Mesendoderm (in vitro differentiated cells): ENCODE measurements around the gene EPB42.

Experiments used
- DNase-seq: peaks from one replicate; pipeline ENCODE4 v3.0.0; 2013
- H2AK5ac ChIP-seq: 2 replicates; pipeline ENCODE4 v1.6.1; 2013; ENCODE audit warnings: low read length, inconsistent platforms
- H2BK120ac ChIP-seq: 2 replicates; pipeline ENCODE4 v1.6.1; 2013; ENCODE audit warnings: low read depth, mild to moderate bottlenecking, low read length, moderate library complexity, mixed read lengths
- H2BK15ac ChIP-seq: replicated peaks from 2 replicates; pipeline ENCODE4 v1.6.1; 2013; ENCODE audit warnings: low read depth, mild to moderate bottlenecking, moderate library complexity
- H2BK5ac ChIP-seq: 2 replicates; pipeline ENCODE4 v1.6.1; 2013; ENCODE audit warnings: low read length, inconsistent platforms
- H3K18ac ChIP-seq: 2 replicates; pipeline ENCODE4 v1.6.1; 2013; ENCODE audit warnings: mild to moderate bottlenecking, low read length, mixed read lengths
- H3K23ac ChIP-seq: one replicate; pipeline ENCODE4 v1.6.1; 2013; ENCODE audit warnings: low read length
- H3K27ac ChIP-seq: 2 replicates; pipeline ENCODE4 v1.5.1; 2013; ENCODE audit warnings: low read depth, mild to moderate bottlenecking, inconsistent platforms, low read length, moderate library complexity
- H3K27me3 ChIP-seq: 2 replicates; pipeline ENCODE4 v1.6.1; 2013; ENCODE audit warnings: low read length, control low read depth, mild to moderate bottlenecking, inconsistent platforms; ENCODE audit not compliant: insufficient read depth, poor library complexity
- H3K36me3 ChIP-seq: 2 replicates; pipeline ENCODE4 v1.6.1; 2013; ENCODE audit warnings: low read length, inconsistent platforms; ENCODE audit not compliant: control insufficient read depth, insufficient read depth
- H3K4ac ChIP-seq: one replicate; pipeline ENCODE4 v1.6.1; 2013; ENCODE audit warnings: low read depth, mild to moderate bottlenecking, low read length, moderate library complexity
- H3K4me1 ChIP-seq: 2 replicates; pipeline ENCODE4 v1.6.1; 2013; ENCODE audit warnings: low read depth, low read length, inconsistent platforms; ENCODE audit not compliant: control insufficient read depth
- H3K4me2 ChIP-seq: 2 replicates; pipeline ENCODE4 v1.6.1; 2013; ENCODE audit warnings: low read length
- H3K4me3 ChIP-seq: 2 replicates; pipeline ENCODE4 v1.5.1; 2013; ENCODE audit warnings: mild to moderate bottlenecking, low read length
- H3K56ac ChIP-seq: one replicate; pipeline ENCODE4 v1.6.1; 2013; ENCODE audit warnings: low read length
- H3K79me1 ChIP-seq: 2 replicates; pipeline ENCODE4 v1.6.1; 2013; ENCODE audit warnings: low read length, inconsistent platforms
- H3K79me2 ChIP-seq: 2 replicates; pipeline ENCODE4 v1.6.1; 2013; ENCODE audit warnings: mild to moderate bottlenecking, low read length; ENCODE audit not compliant: control insufficient read depth, insufficient read depth
- H3K9ac ChIP-seq: 2 replicates; pipeline ENCODE4 v1.6.1; 2013; ENCODE audit warnings: low read length, inconsistent platforms
- H4K5ac ChIP-seq: one replicate; pipeline ENCODE4 v1.6.1; 2013; ENCODE audit warnings: low read length
- H4K8ac ChIP-seq: one replicate; pipeline ENCODE4 v1.6.1; 2013; ENCODE audit warnings: low read depth, mild to moderate bottlenecking, control low read depth, low read length, moderate library complexity
- WGBS: extraction: QIAGEN DNeasy Blood & Tissue Kit; methylation state at CpG from one replicate; pipeline ENCODE4 v1.1.7; 2013; ENCODE audit warnings: low lambda C conversion rate, missing lambda C conversion rate; ENCODE audit not compliant: insufficient coverage; ENCODE audit errors: extremely low coverage; 5-methylcytosine and 5-hydroxymethylcytosine counted together

Gene EPB42

GRCh38 chr15:43214169-43214568, 6.6 kb downstream of the EPB42 start:
- no CpG with 5 or more reads among the region's 8 CpGs for WGBS
- no peak for DNase-seq
- no peaks in the 10 kb centered on the region for H3K79me1 ChIP-seq
- peaks cover 2% of the 10 kb centered on the region for H3K4me1 ChIP-seq
- no peak overlapping the region for H3K23ac ChIP-seq
- no peak overlapping the region for H2AK5ac ChIP-seq
- no peak overlapping the region for H3K27ac ChIP-seq
- no peak overlapping the region for H2BK15ac ChIP-seq
- no peaks in the 10 kb centered on the region for H3K79me2 ChIP-seq
- no peak overlapping the region for H3K4ac ChIP-seq
- no peak overlapping the region for H2BK120ac ChIP-seq
- no peak overlapping the region for H3K4me3 ChIP-seq
- H4K8ac ChIP-seq: no peak overlapping the region
- H3K4me2 ChIP-seq: no peak overlapping the region
- no peak overlapping the region for H3K18ac ChIP-seq
- H3K9ac ChIP-seq: no peak overlapping the region
- H3K27me3 ChIP-seq: no peaks in the 10 kb centered on the region
- no peaks in the 10 kb centered on the region for H3K36me3 ChIP-seq
- no peak overlapping the region for H2BK5ac ChIP-seq
- H4K5ac ChIP-seq: no peak overlapping the region
- no peak overlapping the region for H3K56ac ChIP-seq

GRCh38 chr15:43213466-43213865, 7.4 kb downstream of the EPB42 start:
- DNase-seq: no peak
- Histone ChIP-seq H4K8ac (no peak overlapping the region), H3K27me3 (no peaks in the 10 kb centered on the region), H3K4ac (no peak overlapping the region), H2BK5ac (no peak overlapping the region), H3K23ac (no peak overlapping the region), H3K79me1 (no peaks in the 10 kb centered on the region), H3K36me3 (no peaks in the 10 kb centered on the region), H3K18ac (no peak overlapping the region), H3K27ac (no peak overlapping the region), H2BK15ac (no peak overlapping the region), H3K56ac (no peak overlapping the region), H2BK120ac (no peak overlapping the region), H3K79me2 (no peaks in the 10 kb centered on the region), H3K4me1 (no peaks in the 10 kb centered on the region), H4K5ac (no peak overlapping the region), H3K4me2 (no peak overlapping the region), H3K9ac (no peak overlapping the region), H3K4me3 (no peak overlapping the region), H2AK5ac (no peak overlapping the region)
- WGBS: no CpG with 5 or more reads among the region's 5 CpGs

GRCh38 chr15:43212951-43213350, 7.9 kb downstream of the EPB42 start:
- no peaks in the 10 kb centered on the region for H3K4me1 ChIP-seq

GRCh38 chr15:43212299-43212698, 8.5 kb downstream of the EPB42 start:
- H4K5ac ChIP-seq: no peak overlapping the region
- no peak for DNase-seq
- H2AK5ac ChIP-seq: no peak overlapping the region
- no peak overlapping the region for H3K18ac ChIP-seq
- no peaks in the 10 kb centered on the region for H3K36me3 ChIP-seq
- H3K9ac ChIP-seq: no peak overlapping the region
- H3K4me2 ChIP-seq: no peak overlapping the region
- no CpG with 5 or more reads among the region's 8 CpGs for WGBS
- H3K4me1 ChIP-seq: no peaks in the 10 kb centered on the region
- no peak overlapping the region for H2BK120ac ChIP-seq
- no peak overlapping the region for H2BK5ac ChIP-seq
- no peak overlapping the region for H3K4me3 ChIP-seq
- no peak overlapping the region for H3K23ac ChIP-seq
- H3K27me3 ChIP-seq: no peaks in the 10 kb centered on the region
- no peaks in the 10 kb centered on the region for H3K79me2 ChIP-seq
- H3K79me1 ChIP-seq: no peaks in the 10 kb centered on the region
- no peak overlapping the region for H2BK15ac ChIP-seq
- no peak overlapping the region for H3K27ac ChIP-seq
- H4K8ac ChIP-seq: no peak overlapping the region
- no peak overlapping the region for H3K4ac ChIP-seq
- H3K56ac ChIP-seq: no peak overlapping the region

More at GRCh38 chr15:43212951-43213350, 7.9 kb downstream of the EPB42 start:
- Histone ChIP-seq H4K8ac (no peak overlapping the region), H3K27me3 (no peaks in the 10 kb centered on the region), H4K5ac (no peak overlapping the region), H3K9ac (no peak overlapping the region), H3K23ac (no peak overlapping the region), H2AK5ac (no peak overlapping the region), H3K18ac (no peak overlapping the region), H3K4me2 (no peak overlapping the region), H3K79me2 (no peaks in the 10 kb centered on the region), H3K79me1 (no peaks in the 10 kb centered on the region), H3K56ac (no peak overlapping the region), H2BK120ac (no peak overlapping the region), H3K4ac (no peak overlapping the region), H3K27ac (no peak overlapping the region), H2BK5ac (no peak overlapping the region), H3K36me3 (no peaks in the 10 kb centered on the region), H3K4me3 (no peak overlapping the region), H2BK15ac (no peak overlapping the region)
- no peak for DNase-seq

GRCh38 chr15:43211224-43211735, 9.5 kb downstream of the EPB42 start:
- Histone ChIP-seq H3K79me2 (no peaks in the 10 kb centered on the region), H4K5ac (no peak overlapping the region), H3K23ac (no peak overlapping the region), H3K79me1 (no peaks in the 10 kb centered on the region), H3K9ac (no peak overlapping the region), H3K4ac (no peak overlapping the region), H3K36me3 (no peaks in the 10 kb centered on the region), H3K27ac (no peak overlapping the region), H2BK120ac (no peak overlapping the region), H3K4me2 (no peak overlapping the region), H2BK15ac (no peak overlapping the region), H3K4me3 (no peak overlapping the region), H3K18ac (no peak overlapping the region), H2BK5ac (no peak overlapping the region), H4K8ac (no peak overlapping the region), H3K56ac (no peak overlapping the region), H2AK5ac (no peak overlapping the region), H3K4me1 (no peaks in the 10 kb centered on the region), H3K27me3 (no peaks in the 10 kb centered on the region)
- WGBS: no CpG with 5 or more reads among the region's 4 CpGs
- no peak for DNase-seq

GRCh38 chr15:43210807-43211206, 10.0 kb downstream of the EPB42 start:
- Histone ChIP-seq H2BK5ac (no peak overlapping the region), H3K56ac (no peak overlapping the region), H2BK120ac (no peak overlapping the region), H3K4me2 (no peak overlapping the region), H3K18ac (no peak overlapping the region), H3K23ac (no peak overlapping the region), H3K9ac (no peak overlapping the region), H3K4me1 (no peaks in the 10 kb centered on the region), H4K8ac (no peak overlapping the region), H3K4ac (no peak overlapping the region), H3K27ac (no peak overlapping the region), H3K79me1 (no peaks in the 10 kb centered on the region), H2BK15ac (no peak overlapping the region), H4K5ac (no peak overlapping the region), H2AK5ac (no peak overlapping the region), H3K79me2 (no peaks in the 10 kb centered on the region), H3K4me3 (no peak overlapping the region), H3K36me3 (no peaks in the 10 kb centered on the region), H3K27me3 (no peaks in the 10 kb centered on the region)
- WGBS: no CpG with 5 or more reads among the region's 9 CpGs
- no peak for DNase-seq
